DND-41 (cell line): ENCODE measurements around the gene BMX.

ENCODE experiments used
- ATAC-seq: fragments of 200-7000 bp; cut with Tn5 transposase; 3 replicates; pipeline ENCODE4 v1.9.1; 2021; ENCODE audit warnings: low read depth; ENCODE audit not compliant: insufficient read depth
- DNase-seq: peaks from one replicate; pipeline ENCODE4 v3.0.0-alpha.2; 2020
- H2AFZ ChIP-seq: 2 replicates; pipeline ENCODE4 v1.6.0; 2012; ENCODE audit warnings: low read depth, low read length
- H3K27ac ChIP-seq: 2 replicates; pipeline ENCODE4 v1.5.1; 2012; ENCODE audit warnings: low read length, inconsistent platforms
- H3K27me3 ChIP-seq: fragments of 200-600 bp; sonication (generic); 2 replicates; pipeline ENCODE4 v1.6.0; 2012; ENCODE audit warnings: low read length, mild to moderate bottlenecking, inconsistent platforms; ENCODE audit not compliant: insufficient read depth, poor library complexity
- H3K36me3 ChIP-seq: 2 replicates; pipeline ENCODE4 v1.5.1; 2012; ENCODE audit warnings: low read length, inconsistent platforms; ENCODE audit not compliant: insufficient read depth
- H3K4me1 ChIP-seq: 2 replicates; pipeline ENCODE4 v1.5.1; 2012; ENCODE audit warnings: mild to moderate bottlenecking, low read length; ENCODE audit not compliant: insufficient read depth
- H3K4me2 ChIP-seq: 2 replicates; pipeline ENCODE4 v1.6.0; 2012; ENCODE audit warnings: mild to moderate bottlenecking, moderate library complexity, low read length, inconsistent platforms; ENCODE audit not compliant: insufficient read depth
- H3K4me3 ChIP-seq, 2 experiments: fragments of 200-600 bp in 1 of 2; shearing (Covaris generic) in 1 of 2; 2 replicates each; pipeline ENCODE4 v1.5.1; 2012 to 2016; ENCODE audit warnings: inconsistent platforms in 2 of 2, low read length in 2 of 2, mild to moderate bottlenecking in 2 of 2, low read depth in 1 of 2, moderate library complexity in 1 of 2
- H3K79me2 ChIP-seq: 2 replicates; pipeline ENCODE4 v1.6.0; 2012; ENCODE audit warnings: low read length, inconsistent platforms; ENCODE audit not compliant: insufficient read depth
- H3K9ac ChIP-seq: 2 replicates; pipeline ENCODE4 v1.6.0; 2012; ENCODE audit warnings: low read depth, mild to moderate bottlenecking, inconsistent platforms, low read length, moderate library complexity
- H3K9me3 ChIP-seq: 2 replicates; pipeline ENCODE4 v1.5.1; 2012; ENCODE audit warnings: low read length, moderate library complexity, mild to moderate bottlenecking, inconsistent platforms; ENCODE audit not compliant: insufficient read depth, severe bottlenecking
- H4K20me1 ChIP-seq: 2 replicates; pipeline ENCODE4 v1.6.0; 2012; ENCODE audit warnings: low read length; ENCODE audit not compliant: insufficient read depth
- CTCF ChIP-seq: IDR thresholded peaks from 2 replicates; pipeline ENCODE4 v1.5.1; 2012; ENCODE audit warnings: borderline replicate concordance, low read length, moderate library complexity, mild to moderate bottlenecking; ENCODE audit not compliant: poor library complexity, severe bottlenecking; ENCODE audit errors: extremely low read depth
- EZH2 ChIP-seq: IDR thresholded peaks from 3 replicates; pipeline ENCODE4 v1.6.1; 2012; ENCODE audit warnings: borderline replicate concordance, low read depth, mild to moderate bottlenecking, moderate library complexity, low read length, inconsistent platforms; ENCODE audit not compliant: severe bottlenecking

Gene BMX

GRCh38 chrX:15600745-15601144 is 100.1 kb downstream of the BMX start, which contains the start of gene ACE2:
TSS of gene ACE2 (minus strand) at chrX:15600960. CDS start at chrX:15600911, 49 bp downstream.
- no peak within 1 kb of the TSS for H3K4me2 ChIP-seq
- no peaks in the 10 kb centered on the region for H3K79me2 ChIP-seq
- TF ChIP-seq CTCF (no peak), EZH2 (no peak)
- ATAC-seq = no peak
- DNase-seq = no peak
- H2AFZ ChIP-seq = no peak within 1 kb of the TSS
- no peaks in the 10 kb centered on the region for H3K27me3 ChIP-seq
- H3K9ac ChIP-seq = no peak within 1 kb of the TSS
- H3K36me3 ChIP-seq = no peaks in the 10 kb centered on the region
- no peaks in the 10 kb centered on the region for H4K20me1 ChIP-seq
- H3K27ac ChIP-seq = no peak within 1 kb of the TSS
- no peak within 1 kb of the TSS for H3K4me3 ChIP-seq
- no peaks in the 10 kb centered on the region for H3K4me1 ChIP-seq
- H3K9me3 ChIP-seq = no peaks in the 10 kb centered on the region

- Histone ChIP-seq H4K20me1 (no peaks in the 10 kb centered on the region), H3K79me2 (no peaks in the 10 kb centered on the region), H3K4me3 (no peak overlapping the region), H3K4me1 (no peaks in the 10 kb centered on the region), H3K9me3 (no peaks in the 10 kb centered on the region), H3K27me3 (no peaks in the 10 kb centered on the region), H3K4me2 (no peak overlapping the region), H3K9ac (no peak overlapping the region), H3K27ac (no peak overlapping the region), H3K36me3 (no peaks in the 10 kb centered on the region), H2AFZ (no peak overlapping the region)
- ATAC-seq (no peak), DNase-seq (no peak)
- TF ChIP-seq EZH2 (no peak), CTCF (no peak)
These were observed 101.3 kb downstream of the BMX start for GRCh38 chrX:15601932-15602331.

- no peak overlapping the region for H3K4me2 ChIP-seq
- H3K27ac ChIP-seq = no peak overlapping the region
- no peaks in the 10 kb centered on the region for H3K36me3 ChIP-seq
- H3K4me3 ChIP-seq = no peak overlapping the region
- H3K9ac ChIP-seq = no peak overlapping the region
- no peaks in the 10 kb centered on the region for H3K9me3 ChIP-seq
- no peaks in the 10 kb centered on the region for H3K4me1 ChIP-seq
- TF ChIP-seq CTCF (no peak), EZH2 (no peak)
- H3K27me3 ChIP-seq = no peaks in the 10 kb centered on the region
- no peaks in the 10 kb centered on the region for H3K79me2 ChIP-seq
- ATAC-seq (no peak), DNase-seq (no peak)
- H2AFZ ChIP-seq = no peak overlapping the region
- no peaks in the 10 kb centered on the region for H4K20me1 ChIP-seq
These were observed 102.2 kb downstream of the BMX start for GRCh38 chrX:15602761-15603160.

GRCh38 chrX:15605226-15605625 is 104.6 kb downstream of the BMX start:
- no peak for DNase-seq
- Histone ChIP-seq H3K27ac (no peak overlapping the region), H3K9ac (no peak overlapping the region)

More at GRCh38 chrX:15605226-15605625, 104.6 kb downstream of the BMX start:
- Histone ChIP-seq H2AFZ (no peak overlapping the region), H4K20me1 (no peaks in the 10 kb centered on the region), H3K4me3 (no peak overlapping the region), H3K36me3 (no peaks in the 10 kb centered on the region), H3K9me3 (no peaks in the 10 kb centered on the region), H3K27me3 (no peaks in the 10 kb centered on the region), H3K4me1 (no peaks in the 10 kb centered on the region), H3K4me2 (no peak overlapping the region), H3K79me2 (no peaks in the 10 kb centered on the region)
- no peak for ATAC-seq
- TF ChIP-seq CTCF (no peak), EZH2 (no peak)
